SH-SY5Y (cell line): ENCODE data around the gene RAB6C.
A peak's percentile ranks its signal among the peaks of the same experiment; 100 is the strongest.

Experiments
- GATA2 ChIP-seq: IDR thresholded peaks from 2 replicates; pipeline ENCODE4 v1.6.1; 2011; ENCODE audit warnings: mild to moderate bottlenecking, low read depth, low read length
- GATA3 ChIP-seq: IDR thresholded peaks from 2 replicates; pipeline ENCODE4 v1.6.1; 2011; ENCODE audit warnings: low read depth, mild to moderate bottlenecking, low read length, moderate library complexity

GRCh38 chr2:129996657-129997237 is 17.3 kb downstream of the RAB6C start:
- TF ChIP-seq GATA2 (peak; percentile 70; the same call in 1 of the 2 replicates), GATA3 (peak; percentile 91)
